ENCODE results near the gene CFAP90. TPM values are rescaled to one million over a fixed set of nuclear protein-coding genes. Genes with fewer than 3 reads are reported as not detected.

Gene CFAP90
- total and polyA plus RNA-seq, 7 donors, result 0.04 to 0.81 TPM; not detected in 5

GRCh38 chr5:7811715-7812114, 39.2 kb downstream of the CFAP90 start:
- Histone ChIP-seq H3K27me3 (no peaks in the 10 kb centered on the region), H3K4me1 (peaks cover 0 to 10% (median 7%) of the 10 kb centered on the region in 4 donors), H3K4me3 (no peak overlapping the region), H3K27ac (no peak overlapping the region), H3K9me3 (no peaks in the 10 kb centered on the region), H3K36me3 (no peaks in the 10 kb centered on the region)
- intact Hi-C loops (cut with DNase I), result loop anchor here (10.0 kb wide), 1 partner anchor 1047 kb away; no protein-coding TSS in a partner anchor
- no peak for DNase-seq
- 34 to 48% methylated on average over 5 of the region's 5 CpGs for whole genome bisulfite sequencing, 2 donors
- TF ChIP-seq POLR2AphosphoS5 (IDR thresholded peaks at IDR 0.05) (no peak), EP300 (IDR thresholded peaks at IDR 0.05) (no peak), POLR2A (IDR thresholded peaks at IDR 0.05) (no peak), CTCF (IDR thresholded peaks at IDR 0.05) (no peak)

GRCh38 chr5:7808998-7809397, 41.9 kb downstream of the CFAP90 start:
- Histone ChIP-seq H3K9me3 (no peaks in the 10 kb centered on the region), H3K27me3 (no peaks in the 10 kb centered on the region), H3K36me3 (no peaks in the 10 kb centered on the region), H3K27ac (no peak overlapping the region), H3K4me3 (no peak overlapping the region), H3K4me1 (peaks cover 0 to 10% (median 0%) of the 10 kb centered on the region in 4 donors)
- 83 to 84% methylated on average over 4 of the region's 4 CpGs for WGBS, 2 donors
- intact Hi-C loops (cut with DNase I), result no loop called here
- no peak for TF ChIP-seq POLR2AphosphoS5 (IDR thresholded peaks at IDR 0.05)
- TF ChIP-seq EP300 (IDR thresholded peaks at IDR 0.05), result no peak
- no peak for TF ChIP-seq POLR2A (IDR thresholded peaks at IDR 0.05)
- TF ChIP-seq CTCF (IDR thresholded peaks at IDR 0.05), result no peak
- no peak for DNase-seq

GRCh38 chr5:7805379-7805778, 45.6 kb downstream of the CFAP90 start:
- Histone ChIP-seq H3K27ac (no peak overlapping the region), H3K27me3 (no peaks in the 10 kb centered on the region), H3K4me1 (peaks cover 0 to 6% (median 0%) of the 10 kb centered on the region in 4 donors), H3K9me3 (no peaks in the 10 kb centered on the region), H3K4me3 (no peak overlapping the region), H3K36me3 (no peaks in the 10 kb centered on the region)
- intact Hi-C loops (cut with DNase I), result no loop called here
- TF ChIP-seq POLR2AphosphoS5 (IDR thresholded peaks at IDR 0.05) (no peak), CTCF (IDR thresholded peaks at IDR 0.05) (no peak), EP300 (IDR thresholded peaks at IDR 0.05) (no peak), POLR2A (IDR thresholded peaks at IDR 0.05) (no peak)
- no peak for DNase-seq
- 87 to 92% methylated on average over 2 of the region's 2 CpGs for WGBS, 2 donors

GRCh38 chr5:7803937-7804336, 47.0 kb downstream of the CFAP90 start:
- no peaks in the 10 kb centered on the region for H3K36me3 ChIP-seq
- DNase-seq, result no peak
- peaks cover 0 to 6% (median 0%) of the 10 kb centered on the region in 4 donors for H3K4me1 ChIP-seq
- WGBS, 2 donors, result 38 to 67% methylated on average over 2 of the region's 2 CpGs
- no peaks in the 10 kb centered on the region for H3K27me3 ChIP-seq
- intact Hi-C loops (cut with DNase I), result no loop called here
- no peak overlapping the region for H3K27ac ChIP-seq
- H3K9me3 ChIP-seq, result no peaks in the 10 kb centered on the region
- no peak overlapping the region for H3K4me3 ChIP-seq
- no peak for TF ChIP-seq CTCF (IDR thresholded peaks at IDR 0.05)
- no peak for TF ChIP-seq POLR2AphosphoS5 (IDR thresholded peaks at IDR 0.05)
- no peak for TF ChIP-seq POLR2A (IDR thresholded peaks at IDR 0.05)
- no peak for TF ChIP-seq EP300 (IDR thresholded peaks at IDR 0.05)

- 81 to 82% methylated on average over 6 of the region's 6 CpGs for WGBS, 2 donors
Measured at GRCh38 chr5:7802855-7803254, 48.1 kb downstream of the CFAP90 start.

More at GRCh38 chr5:7802855-7803254, 48.1 kb downstream of the CFAP90 start:
- Histone ChIP-seq H3K27ac (no peak overlapping the region), H3K9me3 (no peaks in the 10 kb centered on the region), H3K27me3 (no peaks in the 10 kb centered on the region), H3K36me3 (no peaks in the 10 kb centered on the region), H3K4me1 (peaks cover 0 to 6% (median 0%) of the 10 kb centered on the region in 4 donors), H3K4me3 (no peak overlapping the region)
- no peak for DNase-seq
- no peak for TF ChIP-seq POLR2AphosphoS5 (IDR thresholded peaks at IDR 0.05)
- no peak for TF ChIP-seq CTCF (IDR thresholded peaks at IDR 0.05)
- TF ChIP-seq POLR2A (IDR thresholded peaks at IDR 0.05), result no peak
- TF ChIP-seq EP300 (IDR thresholded peaks at IDR 0.05), result no peak
- intact Hi-C loops (cut with DNase I), result no loop called here

Measured in sigmoid colon (tissue), 7 donors.